ENCODE measurements around the gene TPX2. TPM values are rescaled to one million over a fixed set of nuclear protein-coding genes. Genes with fewer than 3 reads are reported as not detected.

The TPX2 gene
- total RNA-seq, 1 donor from 2014 or later, result 8.4 TPM

GRCh38 chr20:31760519-31761240 lies 21.6 kb downstream of the TPX2 start:
- Histone ChIP-seq H3K9ac (ENCODE audit: low read depth in 1 of 3, low read length in 3 of 3) (no peak overlapping the region), H3K36me3 (ENCODE audit: control insufficient read depth in 3 of 3, insufficient read depth in 3 of 3, low read length in 3 of 3) (no peaks in the 10 kb centered on the region), H3K4me3 (ENCODE audit: low read length in 3 of 3) (no peak overlapping the region), H3K27ac (ENCODE audit: low read depth, low read length) (no peak overlapping the region), H3K9me3 (ENCODE audit: control insufficient read depth in 3 of 3, low read length in 3 of 3) (no peaks in the 10 kb centered on the region), H3K27me3 (ENCODE audit: control insufficient read depth in 3 of 3, insufficient read depth in 3 of 3, low read length in 3 of 3) (no peaks in the 10 kb centered on the region), H3K4me1 (ENCODE audit: control insufficient read depth in 3 of 3, insufficient read depth in 3 of 3, low read length in 3 of 3) (no peaks in the 10 kb centered on the region)

GRCh38 chr20:31764641-31765305 lies 25.7 kb downstream of the TPX2 start:
- Histone ChIP-seq H3K9me3 (ENCODE audit: control insufficient read depth in 3 of 3, low read length in 3 of 3) (no peaks in the 10 kb centered on the region), H3K9ac (ENCODE audit: low read depth in 1 of 3, low read length in 3 of 3) (no peak overlapping the region), H3K4me3 (ENCODE audit: low read length in 3 of 3) (no peak overlapping the region), H3K27me3 (ENCODE audit: control insufficient read depth in 3 of 3, insufficient read depth in 3 of 3, low read length in 3 of 3) (no peaks in the 10 kb centered on the region), H3K36me3 (ENCODE audit: control insufficient read depth in 3 of 3, insufficient read depth in 3 of 3, low read length in 3 of 3) (no peaks in the 10 kb centered on the region), H3K4me1 (ENCODE audit: control insufficient read depth in 3 of 3, insufficient read depth in 3 of 3, low read length in 3 of 3) (no peaks in the 10 kb centered on the region), H3K27ac (ENCODE audit: low read depth, low read length) (no peak overlapping the region)

- Histone ChIP-seq H3K4me3 (ENCODE audit: low read length in 3 of 3) (no peak overlapping the region), H3K27me3 (ENCODE audit: control insufficient read depth in 3 of 3, insufficient read depth in 3 of 3, low read length in 3 of 3) (no peaks in the 10 kb centered on the region), H3K27ac (ENCODE audit: low read depth, low read length) (no peak overlapping the region), H3K9me3 (ENCODE audit: control insufficient read depth in 3 of 3, low read length in 3 of 3) (no peaks in the 10 kb centered on the region), H3K4me1 (ENCODE audit: control insufficient read depth in 3 of 3, insufficient read depth in 3 of 3, low read length in 3 of 3) (no peaks in the 10 kb centered on the region), H3K36me3 (ENCODE audit: control insufficient read depth in 3 of 3, insufficient read depth in 3 of 3, low read length in 3 of 3) (no peaks in the 10 kb centered on the region), H3K9ac (ENCODE audit: low read depth in 1 of 3, low read length in 3 of 3) (no peak overlapping the region)
Measured at GRCh38 chr20:31767805-31768204, 28.7 kb downstream of the TPX2 start.

- Histone ChIP-seq H3K27me3 (ENCODE audit: control insufficient read depth in 3 of 3, insufficient read depth in 3 of 3, low read length in 3 of 3) (no peaks in the 10 kb centered on the region), H3K36me3 (ENCODE audit: control insufficient read depth in 3 of 3, insufficient read depth in 3 of 3, low read length in 3 of 3) (no peaks in the 10 kb centered on the region), H3K27ac (ENCODE audit: low read depth, low read length) (no peak overlapping the region), H3K9me3 (ENCODE audit: control insufficient read depth in 3 of 3, low read length in 3 of 3) (no peaks in the 10 kb centered on the region), H3K9ac (ENCODE audit: low read depth in 1 of 3, low read length in 3 of 3) (no peak overlapping the region), H3K4me1 (ENCODE audit: control insufficient read depth in 3 of 3, insufficient read depth in 3 of 3, low read length in 3 of 3) (no peaks in the 10 kb centered on the region), H3K4me3 (ENCODE audit: low read length in 3 of 3) (no peak overlapping the region)
Measured at GRCh38 chr20:31769681-31770080, 30.6 kb downstream of the TPX2 start.

- no peaks in the 10 kb centered on the region for H3K27me3 ChIP-seq (ENCODE audit: control insufficient read depth in 3 of 3, insufficient read depth in 3 of 3, low read length in 3 of 3)
- no peaks in the 10 kb centered on the region for H3K9me3 ChIP-seq (ENCODE audit: control insufficient read depth in 3 of 3, low read length in 3 of 3)
- H3K36me3 ChIP-seq (ENCODE audit: control insufficient read depth in 3 of 3, insufficient read depth in 3 of 3, low read length in 3 of 3), result no peaks in the 10 kb centered on the region
- no peak overlapping the region for H3K27ac ChIP-seq (ENCODE audit: low read depth, low read length)
- H3K9ac ChIP-seq (ENCODE audit: low read depth in 1 of 3, low read length in 3 of 3), result no peak overlapping the region
- peak overlapping the region in 1 of 3 donors; percentile 27 for H3K4me3 ChIP-seq (ENCODE audit: low read length in 3 of 3)
- H3K4me1 ChIP-seq (ENCODE audit: control insufficient read depth in 3 of 3, insufficient read depth in 3 of 3, low read length in 3 of 3), result no peaks in the 10 kb centered on the region
Measured at GRCh38 chr20:31770243-31770642, 31.2 kb downstream of the TPX2 start.

- H3K27me3 ChIP-seq (ENCODE audit: control insufficient read depth in 3 of 3, insufficient read depth in 3 of 3, low read length in 3 of 3), result no peaks in the 10 kb centered on the region
- no peak overlapping the region for H3K4me3 ChIP-seq (ENCODE audit: low read length in 3 of 3)
- no peaks in the 10 kb centered on the region for H3K4me1 ChIP-seq (ENCODE audit: control insufficient read depth in 3 of 3, insufficient read depth in 3 of 3, low read length in 3 of 3)
- no peak overlapping the region for H3K27ac ChIP-seq (ENCODE audit: low read depth, low read length)
- no peaks in the 10 kb centered on the region for H3K36me3 ChIP-seq (ENCODE audit: control insufficient read depth in 3 of 3, insufficient read depth in 3 of 3, low read length in 3 of 3)
- no peaks in the 10 kb centered on the region for H3K9me3 ChIP-seq (ENCODE audit: control insufficient read depth in 3 of 3, low read length in 3 of 3)
- no peak overlapping the region for H3K9ac ChIP-seq (ENCODE audit: low read depth in 1 of 3, low read length in 3 of 3)
Measured at GRCh38 chr20:31774408-31774807, 35.3 kb downstream of the TPX2 start.

- Histone ChIP-seq H3K27ac (ENCODE audit: low read depth, low read length) (no peak overlapping the region), H3K4me1 (ENCODE audit: control insufficient read depth in 3 of 3, insufficient read depth in 3 of 3, low read length in 3 of 3) (peaks cover 0 to 2% (median 0%) of the 10 kb centered on the region in 3 donors), H3K9me3 (ENCODE audit: control insufficient read depth in 3 of 3, low read length in 3 of 3) (no peaks in the 10 kb centered on the region), H3K36me3 (ENCODE audit: control insufficient read depth in 3 of 3, insufficient read depth in 3 of 3, low read length in 3 of 3) (no peaks in the 10 kb centered on the region), H3K4me3 (ENCODE audit: low read length in 3 of 3) (no peak overlapping the region), H3K27me3 (ENCODE audit: control insufficient read depth in 3 of 3, insufficient read depth in 3 of 3, low read length in 3 of 3) (no peaks in the 10 kb centered on the region), H3K9ac (ENCODE audit: low read depth in 1 of 3, low read length in 3 of 3) (no peak overlapping the region)
Measured at GRCh38 chr20:31780839-31781238, 41.7 kb downstream of the TPX2 start.

GRCh38 chr20:31781945-31782344 lies 42.9 kb downstream of the TPX2 start:
- no peaks in the 10 kb centered on the region for H3K36me3 ChIP-seq (ENCODE audit: control insufficient read depth in 3 of 3, insufficient read depth in 3 of 3, low read length in 3 of 3)

GRCh38 chr20:31784354-31785044 lies 45.4 kb downstream of the TPX2 start:
- H3K9ac ChIP-seq (ENCODE audit: low read depth in 1 of 3, low read length in 3 of 3), result no peak overlapping the region
- peaks cover 5 to 7% (median 5%) of the 10 kb centered on the region in 3 donors for H3K4me1 ChIP-seq (ENCODE audit: control insufficient read depth in 3 of 3, insufficient read depth in 3 of 3, low read length in 3 of 3)
- no peak overlapping the region for H3K4me3 ChIP-seq (ENCODE audit: low read length in 3 of 3)
- no peaks in the 10 kb centered on the region for H3K36me3 ChIP-seq (ENCODE audit: control insufficient read depth in 3 of 3, insufficient read depth in 3 of 3, low read length in 3 of 3)
- H3K27me3 ChIP-seq (ENCODE audit: control insufficient read depth in 3 of 3, insufficient read depth in 3 of 3, low read length in 3 of 3), result no peaks in the 10 kb centered on the region
- no peaks in the 10 kb centered on the region for H3K9me3 ChIP-seq (ENCODE audit: control insufficient read depth in 3 of 3, low read length in 3 of 3)
- H3K27ac ChIP-seq (ENCODE audit: low read depth, low read length), result no peak overlapping the region

More at GRCh38 chr20:31781945-31782344, 42.9 kb downstream of the TPX2 start:
- Histone ChIP-seq H3K9ac (ENCODE audit: low read depth in 1 of 3, low read length in 3 of 3) (no peak overlapping the region), H3K9me3 (ENCODE audit: control insufficient read depth in 3 of 3, low read length in 3 of 3) (no peaks in the 10 kb centered on the region), H3K27ac (ENCODE audit: low read depth, low read length) (no peak overlapping the region), H3K4me1 (ENCODE audit: control insufficient read depth in 3 of 3, insufficient read depth in 3 of 3, low read length in 3 of 3) (peaks cover 0 to 2% (median 0%) of the 10 kb centered on the region in 3 donors), H3K4me3 (ENCODE audit: low read length in 3 of 3) (no peak overlapping the region), H3K27me3 (ENCODE audit: control insufficient read depth in 3 of 3, insufficient read depth in 3 of 3, low read length in 3 of 3) (no peaks in the 10 kb centered on the region)

GRCh38 chr20:31785089-31785488 lies 46.0 kb downstream of the TPX2 start:
- Histone ChIP-seq H3K9ac (ENCODE audit: low read depth in 1 of 3, low read length in 3 of 3) (no peak overlapping the region), H3K4me3 (ENCODE audit: low read length in 3 of 3) (no peak overlapping the region), H3K36me3 (ENCODE audit: control insufficient read depth in 3 of 3, insufficient read depth in 3 of 3, low read length in 3 of 3) (no peaks in the 10 kb centered on the region), H3K27me3 (ENCODE audit: control insufficient read depth in 3 of 3, insufficient read depth in 3 of 3, low read length in 3 of 3) (no peaks in the 10 kb centered on the region), H3K9me3 (ENCODE audit: control insufficient read depth in 3 of 3, low read length in 3 of 3) (no peaks in the 10 kb centered on the region), H3K27ac (ENCODE audit: low read depth, low read length) (no peak overlapping the region), H3K4me1 (ENCODE audit: control insufficient read depth in 3 of 3, insufficient read depth in 3 of 3, low read length in 3 of 3) (peaks cover 5 to 7% (median 5%) of the 10 kb centered on the region in 3 donors)
